Right renal cortex interstitium (tissue), 3 donors: ENCODE measurements around the gene NFIB. TPM values are rescaled to one million over a fixed set of nuclear protein-coding genes. Genes with fewer than 3 reads are reported as not detected.

Experiments
- DNase-seq, 3 donors: peaks; one replicate each; pipeline ENCODE4 v3.0.0-alpha.2; 2013; ENCODE audit warnings: low read depth in 3 of 3, low spot score in 2 of 3
- polyA plus RNA-seq, 3 donors: library from polyadenylated mRNA; unstranded; fragments of 120-200 nt; gene quantifications; one replicate each; pipeline ENCODE4 v1.2.1, GENCODE V29; 2013; ENCODE audit not compliant: insufficient read length in 3 of 3

The NFIB gene
- polyA plus RNA-seq, 3 donors = 18.1 to 19.9 (median 18.4) TPM

DNA sequence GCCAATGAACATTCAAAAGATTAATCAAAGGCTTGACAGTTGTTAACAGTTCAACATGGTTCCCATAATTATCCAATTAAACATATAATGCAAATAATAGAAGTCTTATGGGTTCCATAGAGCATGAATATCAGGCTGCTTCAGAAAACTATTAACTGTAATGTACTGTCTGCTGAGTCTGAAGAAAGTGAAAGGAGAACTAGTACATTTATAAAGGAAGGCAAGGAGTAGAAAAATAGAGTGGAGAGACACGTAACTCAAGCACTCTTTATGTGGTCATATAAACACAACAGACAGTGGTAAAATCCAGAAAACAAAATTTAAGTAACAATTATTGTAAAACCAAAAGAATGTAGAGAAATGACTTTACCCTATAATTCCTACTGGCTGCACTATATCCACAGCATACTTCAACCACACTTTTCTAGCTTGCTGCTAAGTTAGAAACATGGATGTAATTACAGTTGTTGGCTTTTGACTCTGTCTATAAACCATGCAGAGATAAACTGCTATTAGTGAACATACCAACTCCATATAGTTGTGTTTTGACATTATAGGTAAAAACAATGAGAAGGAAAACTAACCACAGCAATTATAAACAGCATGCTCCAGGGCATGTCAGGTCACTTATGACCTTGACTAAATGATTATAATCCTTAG, 32.7 kb downstream of the NFIB start:
- DNase-seq = no peak

DNA sequence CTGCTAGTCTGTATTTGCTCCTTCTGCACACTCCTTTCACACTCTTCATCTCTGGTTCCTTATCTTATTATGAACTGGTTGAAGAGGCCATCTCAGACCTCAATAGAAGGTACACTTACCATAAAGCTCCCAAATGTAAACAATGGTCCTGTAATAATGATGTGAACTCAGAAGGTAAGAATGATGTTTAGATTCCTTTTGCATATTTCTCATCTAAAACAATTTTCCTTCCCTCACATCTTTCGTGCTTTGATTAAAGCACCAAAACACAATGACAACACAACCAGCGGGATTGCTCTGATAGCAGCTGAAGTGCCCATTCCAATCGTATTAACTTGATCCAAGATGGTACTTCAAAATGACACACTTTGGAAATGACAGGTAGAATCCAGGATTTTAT, 34.3 kb downstream of the NFIB start:
- DNase-seq = no peak

DNA sequence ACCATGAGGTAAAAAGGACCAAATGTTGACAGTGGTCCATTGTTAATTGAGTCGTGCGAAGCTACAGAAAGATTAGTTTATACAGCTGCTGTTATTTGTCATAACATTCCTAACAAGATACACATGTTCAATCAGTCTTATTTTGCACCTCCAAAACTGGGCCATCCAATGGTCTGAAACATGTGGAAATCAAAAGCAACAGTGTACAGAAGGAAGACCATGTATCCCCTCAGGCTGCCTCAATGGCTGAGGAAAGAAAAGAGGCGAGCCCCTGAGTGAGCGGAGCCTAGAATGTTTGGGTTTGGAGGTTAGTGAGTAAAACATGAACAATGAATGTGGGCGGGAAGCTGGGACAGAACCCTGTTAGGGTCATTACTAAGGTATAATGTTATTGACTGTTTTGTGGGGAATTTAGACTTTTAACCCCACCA, 35.6 kb downstream of the NFIB start:
- no peak for DNase-seq

DNA sequence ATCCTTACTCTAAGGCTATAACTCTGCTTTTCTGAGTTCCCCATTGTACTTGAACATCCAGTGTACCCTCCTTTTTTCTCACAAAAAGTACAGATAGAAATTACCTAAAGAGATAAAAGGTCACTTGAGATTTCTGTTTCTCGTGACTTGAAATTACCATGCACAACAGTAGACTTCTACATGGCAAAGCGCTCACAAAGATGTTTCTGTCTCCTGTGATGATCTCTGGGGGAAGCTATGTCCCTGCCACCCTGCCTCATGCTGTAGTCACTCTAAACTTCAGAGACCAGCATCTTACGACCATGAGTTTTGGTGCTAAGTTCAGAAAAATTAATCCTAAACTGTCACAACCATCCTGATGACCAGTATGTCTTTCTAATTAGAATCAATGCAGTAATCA, 36.2 kb downstream of the NFIB start:
- no peak for DNase-seq

DNA sequence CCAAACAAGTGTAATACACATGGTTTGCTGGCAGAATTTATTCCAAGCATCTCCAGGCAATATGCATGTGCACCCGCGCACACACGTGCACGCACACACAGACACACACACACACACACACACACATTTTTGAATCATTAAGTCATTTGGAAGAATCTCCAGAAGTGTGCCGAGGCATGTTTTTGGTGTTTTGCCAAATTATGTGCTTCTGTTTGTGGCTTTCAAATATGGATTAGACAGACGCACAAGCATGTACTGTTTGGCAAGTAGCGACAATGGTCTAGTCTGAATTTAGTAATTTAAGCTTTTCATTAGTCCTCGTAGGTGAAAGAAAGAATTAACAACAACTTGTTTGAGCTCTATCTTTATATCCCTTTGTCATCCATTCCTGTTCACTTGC, 36.7 kb downstream of the NFIB start:
- DNase-seq = no peak

DNA sequence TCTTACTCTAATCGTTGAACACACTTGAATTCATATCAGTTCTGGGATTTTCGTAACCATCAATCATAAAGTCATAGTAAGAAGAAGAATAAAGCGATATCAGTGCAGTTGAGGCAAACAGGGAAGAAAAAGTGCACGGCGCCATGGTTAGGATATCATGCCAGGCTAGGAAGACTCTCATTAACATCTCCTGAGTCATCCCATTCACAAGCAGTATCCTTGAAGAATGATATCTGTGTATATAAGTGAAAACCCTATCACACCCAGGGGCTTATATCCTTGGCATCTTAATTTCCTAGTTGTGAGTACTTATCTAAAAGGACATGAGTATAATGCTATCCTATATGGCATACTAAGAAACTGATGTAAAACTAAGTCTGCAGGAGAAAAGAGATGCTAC, 38.6 kb downstream of the NFIB start:
- DNase-seq = no peak

DNA sequence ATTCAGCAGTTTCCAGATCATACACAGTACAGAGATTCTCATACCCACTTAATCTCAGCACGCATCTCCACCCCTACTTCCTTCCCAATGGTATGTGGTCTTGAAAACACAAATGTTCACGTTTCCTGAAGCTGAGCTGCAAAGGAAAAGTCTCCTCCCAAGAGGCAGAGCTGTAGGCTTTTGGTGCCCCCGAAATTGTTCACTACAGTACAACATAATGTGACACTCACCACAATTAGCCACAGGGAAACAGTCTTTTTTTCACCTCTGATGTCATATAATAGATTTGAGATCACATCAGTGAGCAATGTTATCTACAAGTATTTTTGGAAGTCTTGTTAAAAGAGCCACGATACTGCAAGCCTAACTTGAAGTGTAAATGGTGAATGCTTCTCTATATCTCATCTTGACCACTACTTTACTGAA, 40.2 kb downstream of the NFIB start:
- no peak for DNase-seq

DNA sequence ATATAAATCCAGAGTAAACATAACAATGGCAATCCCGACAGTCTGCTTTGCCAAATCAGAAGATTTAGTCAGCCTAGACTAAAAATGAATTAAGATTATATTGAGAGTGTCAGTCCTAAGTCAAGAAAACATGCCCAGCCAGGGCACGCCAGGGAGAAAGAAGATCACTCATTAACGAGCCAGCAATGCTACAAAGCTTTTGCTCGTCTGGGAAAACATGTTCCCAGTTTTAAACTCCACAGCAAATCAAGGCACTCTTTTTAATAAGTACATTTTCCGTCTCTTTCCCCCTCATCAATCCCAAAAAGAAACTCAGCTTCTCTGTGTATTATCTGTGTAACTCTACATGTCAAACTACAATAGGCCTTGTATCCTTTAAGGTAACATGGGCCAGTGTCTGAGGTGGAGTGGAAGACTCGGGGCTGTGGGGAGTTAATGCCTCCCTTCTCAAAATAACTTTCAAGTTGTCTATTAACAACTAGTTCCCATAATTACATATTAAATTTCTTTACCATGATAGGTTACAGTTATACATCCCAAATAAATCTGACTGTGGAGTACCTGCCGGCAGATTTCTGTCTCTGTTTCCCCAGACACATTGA, 40.9 kb downstream of the NFIB start:
- no peak for DNase-seq

DNA sequence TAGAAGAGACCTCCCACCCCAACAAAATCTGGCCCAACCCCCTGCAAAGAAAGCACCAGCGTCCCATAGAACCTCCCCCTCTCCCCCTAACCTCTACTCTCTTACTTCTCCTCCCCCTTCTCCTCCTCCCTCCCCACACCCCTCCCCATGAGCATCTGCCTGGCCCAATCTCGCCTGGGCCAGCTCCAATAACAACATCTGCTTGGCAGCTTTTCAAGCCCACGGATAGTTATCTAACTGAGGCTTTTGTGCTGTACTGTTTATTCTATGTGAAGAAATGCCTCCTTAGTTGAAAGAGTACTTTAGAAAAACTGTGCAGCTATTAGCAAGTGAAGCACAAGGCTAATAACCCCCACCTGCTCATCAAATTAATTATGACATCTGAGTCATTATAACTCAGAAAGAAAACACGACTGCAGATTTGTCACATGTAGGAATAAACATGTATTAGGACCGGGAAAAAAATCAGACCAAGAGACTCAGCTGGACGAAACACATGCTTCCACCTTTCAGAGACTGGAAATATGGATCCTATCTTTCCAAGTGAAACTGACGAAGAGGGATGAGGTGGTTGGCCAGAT, 42.8 kb downstream of the NFIB start:
- DNase-seq = no peak

DNA sequence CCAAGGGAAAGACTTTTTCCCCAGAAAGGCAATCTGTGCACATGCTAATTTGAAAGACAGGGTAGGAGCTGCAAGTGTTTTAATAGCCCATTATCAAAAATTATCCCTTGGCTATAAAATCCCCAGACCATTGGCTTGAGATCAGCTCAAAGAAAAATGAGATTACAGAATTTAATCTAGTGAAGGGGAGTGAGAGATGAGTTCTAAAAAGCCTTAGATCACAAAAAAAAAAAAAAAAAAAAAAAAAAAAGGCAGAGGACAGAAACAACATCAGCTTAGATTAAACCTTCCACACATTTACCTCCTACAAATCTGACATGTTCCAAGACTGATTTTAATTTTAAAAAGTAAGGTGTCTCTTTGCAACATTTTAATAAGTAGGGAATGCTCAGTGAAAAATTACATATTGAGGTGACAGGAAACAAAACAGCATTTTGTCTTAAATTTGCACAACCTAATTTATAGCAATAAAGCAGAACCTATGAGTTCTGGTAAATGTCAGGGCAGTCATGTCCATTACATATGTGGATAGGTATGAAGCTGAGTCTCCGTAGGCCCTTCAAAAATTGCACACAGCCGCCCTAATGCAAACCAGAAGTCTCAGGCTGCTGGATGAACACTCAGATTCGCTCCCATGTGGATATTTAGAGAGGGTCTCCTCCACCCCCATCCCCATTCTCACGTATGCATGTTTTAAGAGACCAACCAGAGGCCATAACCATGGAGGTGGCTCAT, 43.4 kb downstream of the NFIB start:
- no peak for DNase-seq

DNA sequence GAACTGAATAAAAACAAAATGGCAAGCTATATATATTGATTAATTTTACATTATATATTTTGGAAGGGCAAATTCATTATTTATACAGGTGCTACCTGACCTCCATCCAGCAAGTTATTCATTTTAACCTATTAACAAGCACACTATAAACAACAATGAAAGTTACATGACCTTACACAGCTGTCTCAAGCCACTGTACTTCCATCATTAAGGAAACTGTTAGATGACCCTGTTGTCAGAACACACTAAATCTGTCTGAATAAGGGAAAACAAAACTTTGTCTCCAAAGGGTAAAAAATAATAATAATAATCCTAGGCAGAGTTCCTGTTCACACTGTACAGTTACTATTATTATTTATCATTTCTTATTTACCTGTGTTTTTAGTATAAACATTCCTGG, 44.0 kb downstream of the NFIB start:
- no peak for DNase-seq

DNA sequence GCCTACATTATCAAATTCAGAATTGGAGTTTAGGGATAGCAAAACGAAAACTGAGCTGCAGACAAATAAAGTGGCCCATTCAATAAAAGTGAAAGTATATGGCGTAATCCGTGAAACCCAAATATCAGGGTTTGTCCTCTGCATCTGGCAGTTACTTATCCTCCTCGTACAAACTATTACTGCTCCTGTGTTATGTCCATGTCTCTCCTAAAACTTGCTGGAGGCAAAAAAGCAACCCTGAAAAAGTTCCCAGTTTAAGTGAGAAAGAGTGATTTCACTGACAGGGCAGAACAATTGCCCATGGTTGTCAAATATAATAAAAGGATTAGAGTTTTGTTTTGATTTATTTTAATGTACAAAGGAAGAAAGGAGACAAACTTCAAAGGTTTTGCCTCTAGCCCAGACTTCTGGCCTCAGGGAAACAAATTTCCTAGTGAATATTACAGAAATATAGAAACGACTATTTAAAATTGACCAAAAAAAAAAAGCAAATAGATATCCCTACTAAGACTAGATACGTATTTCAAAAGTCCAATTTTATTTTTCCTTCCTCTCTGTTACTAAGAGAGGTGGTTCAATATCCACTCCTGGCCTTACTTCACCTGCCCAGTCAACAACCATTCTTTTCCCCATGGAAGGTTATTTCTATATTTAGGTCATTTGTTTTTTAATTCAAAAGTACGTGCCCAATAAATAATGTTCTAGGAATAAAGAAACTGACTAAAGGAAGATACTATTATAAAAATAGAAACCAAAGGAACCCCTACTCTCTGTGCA, 50.0 kb downstream of the NFIB start:
- no peak for DNase-seq

DNA sequence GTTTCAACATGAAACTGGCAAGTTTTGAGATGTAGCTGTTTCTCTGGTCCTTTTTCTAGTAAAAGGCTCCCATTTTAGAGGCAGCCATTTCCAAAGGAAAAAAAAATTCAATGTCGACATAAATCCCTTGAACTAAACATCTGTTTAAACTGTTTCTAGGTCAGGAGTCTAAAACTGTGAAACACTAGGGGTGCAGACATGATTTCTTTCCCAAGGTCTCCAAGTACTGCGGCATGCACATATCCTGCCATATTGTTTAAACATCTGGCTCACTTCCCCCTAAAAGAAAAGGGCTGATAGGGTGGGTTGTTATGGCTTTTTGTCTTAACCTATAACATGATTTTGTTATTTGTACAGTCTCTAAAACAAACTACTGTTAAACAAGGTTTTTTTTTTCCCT, 51.1 kb downstream of the NFIB start:
- no peak for DNase-seq

DNA sequence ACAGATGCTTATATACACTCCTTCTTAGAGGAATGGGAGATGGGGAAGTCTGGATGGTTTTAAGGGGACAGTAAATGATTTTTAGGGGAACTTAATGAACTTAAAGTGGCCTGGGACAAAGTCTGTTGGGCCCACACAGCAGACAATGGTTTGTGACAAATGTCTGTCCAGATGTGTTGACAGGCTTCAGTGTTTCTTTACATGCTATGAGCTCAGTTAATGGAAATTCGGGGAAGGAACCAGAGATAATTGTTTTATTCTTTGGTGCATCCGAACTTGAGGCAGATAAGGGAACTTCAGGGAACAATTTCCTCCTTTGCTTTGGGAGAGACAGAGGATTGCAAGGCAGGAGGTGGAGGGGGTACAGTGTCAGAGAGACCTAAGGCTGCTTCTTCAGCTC, 52.3 kb downstream of the NFIB start:
- no peak for DNase-seq

DNA sequence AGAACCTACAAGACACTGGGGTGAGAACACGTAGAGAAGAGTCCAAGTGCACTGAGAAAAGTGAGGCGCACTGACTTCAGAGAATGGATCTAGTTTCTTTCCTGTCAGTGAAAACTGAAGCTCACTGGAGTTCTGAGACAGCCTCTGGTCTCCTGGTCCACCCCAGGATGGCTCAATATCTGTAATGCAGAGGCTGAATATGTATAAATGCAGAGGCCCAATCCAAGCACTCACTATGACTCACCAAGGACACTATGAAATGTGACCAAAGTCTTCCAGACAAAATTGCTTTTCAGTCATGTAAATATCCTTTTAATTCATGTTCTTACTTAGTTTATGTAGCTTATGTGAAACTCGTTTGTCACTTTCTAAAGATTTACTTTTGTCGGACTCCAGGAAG, 53.8 kb downstream of the NFIB start:
- no peak for DNase-seq

DNA sequence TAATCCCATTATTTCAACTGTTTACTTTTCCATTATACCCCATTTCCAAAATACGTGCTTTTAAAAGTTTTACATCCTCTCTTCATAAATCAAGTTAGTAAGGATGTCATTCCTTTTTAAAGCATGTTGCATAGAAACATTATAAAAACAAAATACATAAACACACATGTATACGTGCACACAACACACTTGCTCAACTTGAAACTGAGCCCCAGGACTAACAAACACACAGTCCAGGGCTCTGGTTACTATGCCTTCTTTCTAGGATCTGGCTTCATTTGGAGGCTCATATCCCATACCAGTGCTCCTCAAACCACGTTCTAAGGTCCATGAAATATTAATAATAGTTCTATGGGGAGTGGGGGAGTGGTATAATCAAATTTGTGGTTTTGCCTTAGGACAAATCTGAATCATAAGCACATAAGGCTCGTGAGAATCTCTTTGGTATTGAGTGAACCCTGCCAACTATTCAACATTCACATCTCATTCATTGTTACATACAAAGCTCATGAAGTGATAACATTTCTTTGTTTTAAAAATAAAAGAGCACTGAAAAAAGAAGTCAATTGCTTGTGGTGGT, 55.2 kb downstream of the NFIB start:
- no peak for DNase-seq

DNA sequence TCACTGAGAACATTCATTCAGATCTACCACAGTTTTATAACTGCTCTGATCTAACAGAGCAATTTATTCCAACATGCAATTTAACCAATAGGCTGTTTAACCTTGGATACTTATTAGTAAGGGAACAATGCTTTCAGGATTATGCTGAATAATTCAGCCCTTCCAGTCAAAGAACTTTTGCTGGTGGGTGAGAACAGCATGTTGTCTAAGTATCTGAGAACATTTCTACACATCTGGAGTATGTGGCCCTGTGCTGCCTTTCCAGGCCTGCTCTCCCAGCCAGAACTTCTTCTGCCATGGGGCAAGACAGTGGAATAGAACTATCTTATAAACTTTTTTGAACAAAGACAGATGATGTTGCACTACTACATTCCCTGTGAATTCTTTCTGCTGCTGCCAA, 55.8 kb downstream of the NFIB start:
- DNase-seq = no peak

DNA sequence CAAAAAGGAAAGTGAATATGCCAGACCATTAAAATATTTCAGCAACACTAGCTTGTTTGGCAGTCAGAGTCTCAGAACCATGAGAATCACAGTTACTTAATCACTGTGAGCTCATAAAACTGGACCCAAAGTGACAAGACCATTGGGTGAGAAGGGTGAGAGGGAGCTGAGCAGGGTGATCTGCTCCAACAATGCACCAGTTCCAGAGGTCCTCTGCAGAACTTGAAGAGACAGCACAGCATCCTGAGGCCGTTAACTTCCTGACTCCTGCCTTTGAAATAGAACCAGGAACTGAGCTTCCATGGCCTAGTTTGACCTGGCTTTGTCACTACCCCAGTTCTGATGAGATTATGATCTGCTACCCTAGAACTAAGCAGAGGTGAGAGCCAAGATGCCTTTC, 57.4 kb downstream of the NFIB start:
- DNase-seq = no peak

DNA sequence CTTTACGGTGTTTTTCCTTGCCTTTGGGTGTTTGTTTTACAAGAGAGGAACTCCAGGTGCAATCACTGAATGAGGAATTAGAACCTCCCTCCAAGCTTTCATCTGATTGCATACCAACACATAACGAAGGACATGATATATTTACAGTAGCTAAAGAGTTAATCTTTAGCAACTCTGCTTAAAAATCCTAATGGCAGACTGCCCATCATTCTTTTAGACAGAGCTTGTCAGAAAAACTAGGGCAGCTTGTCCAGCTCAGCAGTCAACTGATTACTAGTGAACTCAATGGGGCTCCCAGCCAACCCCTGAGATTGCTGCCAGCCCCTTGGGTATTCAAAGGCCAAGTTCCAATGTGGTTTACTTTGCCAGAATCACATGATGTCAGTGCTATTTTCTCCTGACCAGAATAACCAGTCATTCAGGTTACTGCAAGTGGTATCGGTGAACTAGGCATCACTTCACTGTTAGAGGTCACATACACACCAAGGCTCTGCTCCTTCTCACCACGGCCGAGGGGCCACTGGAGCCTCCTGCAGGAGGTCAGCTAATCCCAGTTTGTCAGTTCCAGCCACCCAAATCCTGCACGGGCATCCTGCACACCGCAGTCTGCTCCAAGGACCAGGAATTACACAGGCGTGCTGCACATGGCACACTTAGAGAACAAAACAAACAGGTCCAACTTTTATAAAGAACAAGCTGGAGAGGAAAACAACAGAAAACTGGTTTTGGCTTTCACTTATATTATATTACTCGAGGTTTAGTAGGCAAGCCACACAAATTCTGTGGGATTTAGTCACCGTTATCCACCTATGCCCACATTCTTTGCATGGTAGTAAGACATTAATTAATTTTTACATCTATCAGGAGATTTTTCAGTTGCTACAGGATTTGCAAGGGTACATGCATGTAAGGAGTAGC, 62.5 kb downstream of the NFIB start:
- DNase-seq = no peak

DNA sequence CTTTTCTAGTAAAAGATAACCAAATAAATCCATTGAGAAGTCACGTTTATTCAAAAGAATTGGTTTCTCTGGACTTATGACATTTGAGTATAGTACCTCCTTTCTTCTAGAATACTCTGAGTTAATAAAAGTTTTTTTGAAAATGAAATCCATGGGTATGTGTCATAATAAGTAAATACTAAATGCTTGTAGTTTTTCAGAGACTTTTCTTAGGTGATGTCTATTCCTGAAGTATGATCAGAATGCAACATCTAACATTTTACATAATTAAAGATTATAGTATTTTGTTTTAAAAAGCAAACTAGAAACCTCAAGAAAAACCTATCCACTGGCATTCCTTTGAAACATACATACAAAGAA, 63.2 kb downstream of the NFIB start:
- DNase-seq = no peak
